Measurements from ENCODE around the gene ASTN2. TPM values are rescaled to one million over a fixed set of nuclear protein-coding genes. Genes with fewer than 3 reads are reported as not detected.

The ASTN2 gene
- total and polyA plus RNA-seq, 2 donors (not counting 3 experiments of a cell fraction or from before 2014, with no cell fraction given): 1.0 to 1.9 TPM

GRCh38 chr9:116774421-116775180 lies 640.3 kb downstream of the ASTN2 start:
- FAIRE-seq: no peak
- CTCF ChIA-PET: interaction anchor here (1.1 kb wide), 1 partner anchor 34 kb away, joined by 3 read pairs; no protein-coding TSS in a partner anchor

More at GRCh38 chr9:116774421-116775180, 640.3 kb downstream of the ASTN2 start:
- dilution Hi-C loops (cut with MboI; ENCODE audit: extremely low pct_ligation_motif_present, low sequenced_read_pairs): no loop called here
- TF ChIP-seq EZH2 (IDR thresholded peaks at IDR 0.05; ENCODE audit: borderline replicate concordance, low read depth, low read length, severe bottlenecking) (no peak), FOS (IDR thresholded peaks at IDR 0.05; ENCODE audit: borderline replicate concordance, insufficient read depth, low read length) (no peak), JUN (IDR thresholded peaks at IDR 0.05; ENCODE audit: borderline replicate concordance, insufficient read depth, insufficient read length, low read depth) (no peak), POLR2A (IDR thresholded peaks at IDR 0.05; ENCODE audit: low read depth, low read length) (no peak), MYC (IDR thresholded peaks at IDR 0.05; ENCODE audit: low read depth, low read length) (no peak), POLR2AphosphoS5 (IDR thresholded peaks at IDR 0.05; ENCODE audit: insufficient read depth, low read depth, low read length) (no peak), GATA2 (IDR thresholded peaks at IDR 0.05; ENCODE audit: insufficient read depth, insufficient read length, low read depth, low read length) (no peak)
- TF ChIP-seq, protein P1, sequence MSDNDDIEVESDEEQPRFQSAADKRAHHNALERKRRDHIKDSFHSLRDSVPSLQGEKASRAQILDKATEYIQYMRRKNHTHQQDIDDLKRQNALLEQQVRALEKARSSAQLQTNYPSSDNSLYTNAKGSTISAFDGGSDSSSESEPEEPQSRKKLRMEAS (IDR thresholded peaks at IDR 0.05; ENCODE audit: insufficient read depth, insufficient read length): no peak
- TF ChIP-seq, protein P2, sequence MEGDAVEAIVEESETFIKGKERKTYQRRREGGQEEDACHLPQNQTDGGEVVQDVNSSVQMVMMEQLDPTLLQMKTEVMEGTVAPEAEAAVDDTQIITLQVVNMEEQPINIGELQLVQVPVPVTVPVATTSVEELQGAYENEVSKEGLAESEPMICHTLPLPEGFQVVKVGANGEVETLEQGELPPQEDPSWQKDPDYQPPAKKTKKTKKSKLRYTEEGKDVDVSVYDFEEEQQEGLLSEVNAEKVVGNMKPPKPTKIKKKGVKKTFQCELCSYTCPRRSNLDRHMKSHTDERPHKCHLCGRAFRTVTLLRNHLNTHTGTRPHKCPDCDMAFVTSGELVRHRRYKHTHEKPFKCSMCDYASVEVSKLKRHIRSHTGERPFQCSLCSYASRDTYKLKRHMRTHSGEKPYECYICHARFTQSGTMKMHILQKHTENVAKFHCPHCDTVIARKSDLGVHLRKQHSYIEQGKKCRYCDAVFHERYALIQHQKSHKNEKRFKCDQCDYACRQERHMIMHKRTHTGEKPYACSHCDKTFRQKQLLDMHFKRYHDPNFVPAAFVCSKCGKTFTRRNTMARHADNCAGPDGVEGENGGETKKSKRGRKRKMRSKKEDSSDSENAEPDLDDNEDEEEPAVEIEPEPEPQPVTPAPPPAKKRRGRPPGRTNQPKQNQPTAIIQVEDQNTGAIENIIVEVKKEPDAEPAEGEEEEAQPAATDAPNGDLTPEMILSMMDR (IDR thresholded peaks at IDR 0.05; ENCODE audit: extremely low read depth in 1 of 2, insufficient read depth in 1 of 2, low read depth in 1 of 2, low read length in 2 of 2): no peak
- no peaks in the 10 kb centered on the region for H3K9me1 ChIP-seq (replicated peaks; ENCODE audit: control insufficient read depth, extremely low read depth, insufficient read depth, low read length)
- no TSS peak for BruUV-seq (replicated peaks)
- no peak overlapping the region for H3K4me3 ChIP-seq (replicated peaks in 1 of 3; ENCODE audit: insufficient read depth in 1 of 3, low read depth in 1 of 3, low read length in 3 of 3)
- H4K20me1 ChIP-seq (replicated peaks; ENCODE audit: control insufficient read depth, extremely low read depth, insufficient read depth, low read length): no peaks in the 10 kb centered on the region
- no peak overlapping the region for H3K27ac ChIP-seq (ENCODE audit: insufficient read depth, low read depth, low read length)
- intact Hi-C loops (cut with micrococcal nuclease): no loop called here
- no peaks in the 10 kb centered on the region for H3K4me1 ChIP-seq (ENCODE audit: control insufficient read depth, extremely low read depth, insufficient read depth, low read length)
- no peak overlapping the region for H2AFZ ChIP-seq (ENCODE audit: low read depth, low read length)
- no peak for DNase-seq (ENCODE audit: low read depth, low spot score)
- no peaks in the 10 kb centered on the region for H3K27me3 ChIP-seq (ENCODE audit: control insufficient read depth in 2 of 2, insufficient read depth in 2 of 2, low read length in 2 of 2)
- no peak overlapping the region for H3K9ac ChIP-seq (replicated peaks; ENCODE audit: extremely low read depth, insufficient read depth, low read length)
- H3K79me2 ChIP-seq (ENCODE audit: control insufficient read depth, insufficient read depth, low read length): no peaks in the 10 kb centered on the region
- H3K9me3 ChIP-seq (replicated peaks; ENCODE audit: control insufficient read depth, insufficient read depth, low read length): no peaks in the 10 kb centered on the region
- POLR2A ChIA-PET: no interaction called here
- H3K36me3 ChIP-seq (ENCODE audit: control insufficient read depth in 2 of 2, extremely low read depth in 1 of 2, insufficient read depth in 2 of 2, low read length in 2 of 2): no peaks in the 10 kb centered on the region
- H3K4me2 ChIP-seq (ENCODE audit: insufficient read depth, low read length): no peak overlapping the region

Data from endothelial cell of umbilical vein (primary cell).